HG03039 (cell line): ENCODE measurements around the gene MANSC1.
"Not testable (repeated sequence)": the region's sequence is repeated elsewhere in the genome, so short reads cannot be mapped to it uniquely, and the experiment has no call there.

ENCODE experiments used
- ATAC-seq: cut with Tn5 transposase; IDR thresholded peaks from one replicate; pipeline ENCODE4 v1.9.1; 2021; ENCODE audit warnings: mild to moderate bottlenecking, moderate library complexity; ENCODE audit not compliant: unreplicated experiment

Gene MANSC1

GRCh38 chr12:12365931-12366431 is 15.9 kb upstream of the MANSC1 start:
- ATAC-seq, result no peak

GRCh38 chr12:12365446-12365802 is 15.4 kb upstream of the MANSC1 start:
- ATAC-seq, result no peak

- ATAC-seq, result no peak
Measured at GRCh38 chr12:12364787-12365445, 14.9 kb upstream of the MANSC1 start.

- ATAC-seq, result no peak
Measured at GRCh38 chr12:12358528-12358927, 8.5 kb upstream of the MANSC1 start.

GRCh38 chr12:12357719-12358461 is 7.8 kb upstream of the MANSC1 start:
- ATAC-seq, result no peak

- peak; percentile 92 for ATAC-seq
Measured at GRCh38 chr12:12356896-12357718, 7.1 kb upstream of the MANSC1 start, which contains the start of gene BORCS5. BORCS5 (plus strand) TSS chr12:12357078; CDS start chr12:12357452, 374 bp downstream.

- ATAC-seq, result no peak
Measured at GRCh38 chr12:12356467-12356895, 6.4 kb upstream of the MANSC1 start.

GRCh38 chr12:12353807-12354206 is 3.8 kb upstream of the MANSC1 start:
- ATAC-seq, result no peak

- no peak for ATAC-seq
Measured at GRCh38 chr12:12353276-12353675, 3.2 kb upstream of the MANSC1 start.

GRCh38 chr12:12351468-12352185 is 1.6 kb upstream of the MANSC1 start:
- ATAC-seq, result not testable (repeated sequence)

- ATAC-seq, result no peak
Measured at GRCh38 chr12:12350868-12351463, 924 bp upstream of the MANSC1 start.

- no peak for ATAC-seq
Measured at GRCh38 chr12:12338527-12339168, 11.4 kb downstream of the MANSC1 start.

- no peak for ATAC-seq
Measured at GRCh38 chr12:12336511-12336910, 13.5 kb downstream of the MANSC1 start.

- ATAC-seq, result peak; percentile 65
Measured at GRCh38 chr12:12336049-12336411, 14.0 kb downstream of the MANSC1 start.

- no peak for ATAC-seq
Measured at GRCh38 chr12:12334367-12335040, 15.5 kb downstream of the MANSC1 start.

GRCh38 chr12:12333407-12334366 is 16.4 kb downstream of the MANSC1 start:
- no peak for ATAC-seq

GRCh38 chr12:12331896-12332295 is 18.1 kb downstream of the MANSC1 start:
- no peak for ATAC-seq

GRCh38 chr12:12331244-12331771 is 18.7 kb downstream of the MANSC1 start:
- ATAC-seq, result no peak
